GM21825 (cell line): ENCODE data around the gene GRID2.
"Not testable (repeated sequence)": the region's sequence is repeated elsewhere in the genome, so short reads cannot be mapped to it uniquely, and the experiment has no call there.

ENCODE experiments used
- ATAC-seq: cut with Tn5 transposase; IDR thresholded peaks from one replicate; pipeline ENCODE4 v1.9.1; 2021; ENCODE audit warnings: mild to moderate bottlenecking, moderate library complexity; ENCODE audit not compliant: unreplicated experiment

The GRID2 gene

GRCh38 chr4:92433272-92433758, 129.5 kb downstream of the GRID2 start:
- ATAC-seq: no peak

DNA sequence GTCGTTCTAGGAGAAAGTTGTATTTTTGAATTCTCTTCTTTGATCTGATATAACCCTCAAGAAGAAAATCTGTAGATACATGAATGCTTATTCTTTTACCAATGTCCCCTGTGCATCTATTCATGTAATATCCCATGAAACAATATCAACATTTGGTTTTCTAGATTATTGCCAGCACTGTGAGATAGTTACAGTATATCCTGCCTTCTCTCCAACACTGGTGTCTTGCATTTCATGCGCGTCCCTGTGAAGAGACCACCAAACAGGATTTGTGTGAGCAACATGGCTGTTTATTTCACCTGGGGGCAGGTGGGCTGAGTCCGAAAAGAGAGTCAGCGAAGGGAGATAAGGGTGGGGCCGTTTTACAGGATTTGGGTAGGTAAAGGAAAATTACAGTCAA, 135.0 kb downstream of the GRID2 start:
- not testable (repeated sequence) for ATAC-seq

- not testable (repeated sequence) for ATAC-seq
Measured at GRCh38 chr4:92442131-92442530, 138.4 kb downstream of the GRID2 start.

DNA sequence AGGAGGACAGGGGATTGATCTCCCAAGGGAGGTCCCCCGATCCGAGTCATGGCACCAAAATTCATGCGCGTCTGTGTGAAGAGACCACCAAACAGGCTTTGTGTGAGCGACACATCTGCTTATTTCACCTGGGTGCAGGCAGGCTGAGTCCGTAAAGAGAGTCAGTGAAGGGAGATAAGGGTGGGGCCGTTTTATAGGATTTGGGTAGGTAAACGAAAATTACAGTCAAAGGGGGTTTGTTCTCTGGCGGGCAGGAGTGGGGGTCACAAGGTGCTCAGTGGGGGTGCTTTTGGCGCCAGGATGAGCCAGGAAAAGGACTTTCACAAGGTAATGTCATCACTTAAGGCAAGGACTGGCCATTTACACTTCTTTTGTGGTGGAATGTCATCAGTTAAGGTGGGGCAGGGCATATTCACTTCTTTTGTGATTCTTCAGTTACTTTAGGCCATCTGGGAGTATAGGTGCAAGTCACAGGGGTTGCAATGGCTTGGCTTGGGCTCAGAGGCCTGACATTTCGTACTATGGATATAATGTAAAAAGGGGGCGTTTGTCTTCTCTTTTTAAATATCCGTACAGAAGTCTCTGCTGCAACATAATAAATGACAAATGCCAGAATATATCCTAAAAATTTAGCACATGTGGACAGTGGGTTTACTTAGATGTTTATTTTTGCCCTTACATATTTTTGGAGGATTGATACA, 140.5 kb downstream of the GRID2 start:
- ATAC-seq: not testable (repeated sequence)

DNA sequence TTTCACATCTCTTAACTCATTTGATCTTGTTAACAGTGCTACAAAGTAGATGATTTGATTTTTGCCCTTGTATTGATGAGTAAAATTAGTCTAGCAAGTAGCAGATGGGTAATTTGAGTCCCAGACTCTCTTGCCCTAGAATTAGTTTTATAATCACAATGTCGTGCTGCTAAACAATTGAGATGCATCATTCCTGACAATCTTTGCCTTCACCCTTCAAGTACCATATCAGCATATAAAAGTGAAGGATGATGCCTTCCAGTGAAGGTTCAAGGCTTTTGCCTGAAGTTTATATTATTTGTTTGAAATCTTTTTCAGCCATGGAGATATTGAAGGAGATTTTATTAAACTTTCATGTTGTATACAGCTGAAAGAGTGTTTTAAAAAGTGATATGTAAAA, 141.4 kb downstream of the GRID2 start:
- ATAC-seq: no peak

DNA sequence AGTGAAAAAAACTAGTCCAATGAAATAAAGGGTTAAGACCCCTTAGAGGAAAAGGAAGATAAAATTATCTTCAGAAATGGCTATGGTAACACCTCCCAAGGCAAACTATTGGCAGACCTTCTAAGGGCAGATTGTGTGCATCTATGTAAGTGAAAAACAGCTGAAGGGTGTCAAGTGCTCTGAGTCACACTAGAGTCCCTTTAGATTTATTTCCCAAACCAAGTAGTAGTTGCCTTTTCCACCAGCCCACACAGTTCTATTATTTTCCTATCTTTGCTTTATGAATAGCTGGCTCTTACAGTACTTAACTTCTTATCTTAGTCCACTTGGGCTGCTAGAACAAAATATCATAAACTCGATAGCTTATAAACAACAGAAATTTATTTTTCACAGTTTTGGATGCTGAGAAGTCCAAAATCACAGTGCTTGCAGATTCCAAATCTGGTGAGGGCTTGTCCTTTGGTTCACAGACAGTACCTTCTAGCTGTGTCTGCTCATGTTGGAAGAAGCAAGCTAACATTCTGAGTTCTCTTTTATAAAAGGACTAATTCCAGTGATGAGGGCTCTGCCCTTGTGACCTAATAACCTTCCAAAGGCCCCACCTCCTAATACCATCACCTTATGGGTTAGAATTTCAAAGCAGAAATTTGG, 143.6 kb downstream of the GRID2 start:
- ATAC-seq: no peak

GRCh38 chr4:92448176-92448575, 144.4 kb downstream of the GRID2 start:
- not testable (repeated sequence) for ATAC-seq

GRCh38 chr4:92450694-92451093, 146.9 kb downstream of the GRID2 start:
- ATAC-seq: no peak

GRCh38 chr4:92451782-92452181, 148.0 kb downstream of the GRID2 start:
- no peak for ATAC-seq

GRCh38 chr4:92452383-92452782, 148.6 kb downstream of the GRID2 start:
- ATAC-seq: not testable (repeated sequence)

DNA sequence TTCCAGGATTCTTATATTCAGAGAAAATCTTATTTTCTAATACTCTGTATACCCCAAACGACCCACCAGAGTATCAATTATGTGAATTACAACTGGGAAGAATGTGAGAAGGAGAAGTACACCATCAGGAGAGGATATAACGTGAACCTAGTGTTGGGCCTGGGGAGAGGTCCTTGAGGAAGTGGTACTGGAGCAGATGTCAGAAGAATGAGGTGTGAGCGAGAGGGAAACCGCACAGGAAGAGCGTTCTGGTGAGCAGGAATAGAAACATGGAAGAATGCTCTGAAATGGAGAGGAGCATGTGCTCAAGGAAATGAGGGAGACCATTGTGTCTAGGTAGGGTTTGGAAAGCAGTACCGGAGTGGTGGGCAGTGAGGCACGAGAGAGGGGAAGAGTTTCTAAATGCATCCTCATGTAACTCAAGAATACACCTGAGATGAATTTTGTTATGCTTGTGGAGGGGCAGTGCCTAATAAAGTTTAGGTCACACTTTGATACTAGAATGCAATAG, 151.6 kb downstream of the GRID2 start:
- no peak for ATAC-seq

GRCh38 chr4:92455951-92456350, 152.2 kb downstream of the GRID2 start:
- no peak for ATAC-seq

GRCh38 chr4:92461732-92462131, 158.0 kb downstream of the GRID2 start:
- no peak for ATAC-seq

DNA sequence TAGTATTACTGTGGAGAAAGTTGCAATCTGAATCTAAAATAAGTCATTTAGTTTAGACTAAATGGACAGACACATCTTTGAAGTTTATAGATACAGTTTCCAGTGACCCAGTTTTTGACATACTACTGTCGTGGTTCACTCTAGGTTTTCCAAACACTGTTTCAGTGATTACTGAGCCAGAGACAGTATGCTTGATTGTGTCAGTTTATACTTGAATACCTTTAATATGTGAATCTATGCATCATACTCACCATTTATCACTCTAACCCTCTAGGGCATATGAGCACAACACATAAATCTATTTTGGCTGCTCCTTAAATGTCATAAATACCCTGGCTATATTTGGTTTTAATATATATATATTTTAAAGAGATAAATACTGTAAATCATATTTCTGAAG, 173.5 kb downstream of the GRID2 start:
- no peak for ATAC-seq

- no peak for ATAC-seq
Measured at GRCh38 chr4:92483341-92483740, 179.6 kb downstream of the GRID2 start.

GRCh38 chr4:92488496-92488895, 184.7 kb downstream of the GRID2 start:
- ATAC-seq: no peak

DNA sequence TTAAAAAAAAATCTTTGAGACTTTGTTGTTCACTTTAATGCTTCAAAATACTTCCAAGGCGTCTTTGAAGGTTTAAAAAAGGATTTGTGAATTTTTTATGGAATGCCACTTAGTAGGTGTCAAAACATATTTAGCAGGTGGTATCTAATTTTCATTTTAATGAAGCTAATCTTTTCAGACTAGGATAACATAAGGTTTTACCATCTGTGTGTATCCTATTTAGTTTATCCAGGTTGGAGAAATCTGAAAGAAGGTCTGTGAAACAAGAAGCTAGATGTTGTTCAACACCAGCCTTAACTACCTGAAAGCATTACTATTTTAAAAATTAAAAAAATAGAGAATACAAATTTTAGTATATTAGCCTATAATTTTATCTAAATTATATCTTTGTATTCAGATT, 193.4 kb downstream of the GRID2 start:
- ATAC-seq: no peak

DNA sequence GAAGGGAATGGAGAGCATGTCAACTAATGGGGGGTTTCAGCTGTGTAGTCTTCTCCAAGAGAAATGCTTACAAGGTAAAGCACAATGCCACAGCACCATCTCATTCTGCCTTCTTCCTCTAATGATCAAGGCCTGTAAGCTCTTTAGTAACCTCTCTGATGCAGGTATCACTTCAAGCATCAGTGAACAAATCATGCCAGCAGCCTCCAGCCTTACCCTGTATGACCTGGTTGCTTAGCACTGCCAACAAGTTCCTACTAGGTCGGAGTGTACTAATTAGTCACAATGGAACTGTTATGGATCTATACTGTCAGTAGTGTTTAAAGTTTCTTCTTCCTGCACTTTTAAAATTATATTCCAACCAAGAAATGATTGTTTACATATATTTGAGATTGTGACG, 197.7 kb downstream of the GRID2 start:
- no peak for ATAC-seq

DNA sequence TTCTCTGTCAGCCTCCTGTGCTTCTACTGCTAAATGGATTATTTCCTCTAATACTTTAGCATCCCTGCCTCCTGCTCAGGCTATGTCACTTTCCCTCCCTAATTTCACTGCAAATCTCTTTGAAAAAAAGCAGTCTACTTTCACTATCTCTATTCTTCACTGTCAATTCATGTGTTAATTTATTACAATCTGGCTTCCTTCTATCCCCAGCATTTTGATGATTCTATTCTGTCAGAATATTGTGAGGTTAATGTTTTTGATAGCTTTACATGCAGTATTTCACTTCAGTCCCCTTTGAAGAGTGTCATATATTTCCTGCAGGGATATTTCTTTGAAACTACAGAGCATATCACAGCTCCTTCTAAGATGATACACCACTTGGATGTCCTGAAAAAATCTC, 203.2 kb downstream of the GRID2 start:
- no peak for ATAC-seq

DNA sequence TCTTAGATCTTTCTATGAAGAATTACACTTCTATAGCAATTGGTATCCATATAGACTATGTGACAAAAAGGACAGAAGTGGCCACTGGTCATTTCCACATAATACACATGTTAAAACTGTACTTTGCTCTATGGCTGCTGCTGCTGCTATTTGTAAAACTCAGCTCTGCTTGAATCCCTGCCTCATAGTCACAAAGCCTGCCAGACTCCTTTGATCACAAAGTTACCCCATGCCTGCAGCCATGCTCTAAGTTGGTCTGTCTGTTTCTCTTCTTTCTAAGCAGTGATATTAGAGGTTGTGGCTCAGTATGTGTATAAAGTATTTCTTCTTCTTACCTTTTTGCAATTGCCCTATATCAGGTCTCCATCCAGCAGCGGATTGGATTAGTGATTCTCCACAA, 210.9 kb downstream of the GRID2 start:
- ATAC-seq: no peak

DNA sequence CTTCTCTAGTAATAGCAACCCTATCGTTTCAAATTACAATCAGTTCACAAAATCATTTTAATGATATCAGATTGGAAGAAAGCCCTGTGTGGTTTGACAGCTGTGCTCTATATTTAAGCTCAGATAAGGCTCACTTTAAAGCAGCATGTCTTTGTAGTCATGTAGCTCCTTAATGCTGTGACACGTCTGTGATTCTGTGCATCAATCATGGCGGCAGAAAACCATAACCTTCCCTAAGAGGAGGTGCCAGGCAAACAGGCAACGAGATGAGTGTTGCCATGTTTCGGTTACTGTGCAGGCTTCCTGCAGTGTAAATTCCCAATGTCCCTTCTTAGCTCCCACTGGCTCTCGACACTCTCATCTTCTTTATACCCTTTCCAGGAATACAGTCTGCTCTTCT, 212.7 kb downstream of the GRID2 start:
- no peak for ATAC-seq

DNA sequence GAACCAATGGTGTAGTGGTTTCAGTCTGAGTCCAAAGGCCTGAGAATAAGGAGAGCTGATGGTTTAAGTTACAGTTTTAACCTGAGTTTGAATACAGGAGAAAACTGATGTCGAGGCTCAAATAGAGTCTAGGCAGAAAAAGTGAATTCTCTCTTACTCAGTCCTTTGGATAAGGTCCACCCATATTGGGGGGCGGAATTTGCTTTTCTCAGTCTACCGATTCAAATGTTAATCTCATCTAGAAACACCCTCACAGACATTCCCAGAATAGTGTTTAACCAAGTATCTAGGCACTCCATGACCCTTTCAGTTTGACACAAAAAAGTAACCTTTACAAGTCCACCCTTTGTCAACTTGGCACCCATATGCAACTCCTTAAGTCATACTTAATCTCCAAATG, 216.0 kb downstream of the GRID2 start:
- no peak for ATAC-seq
